NCI-H82 treated with DMSO at 0.1 percent for 48 hours (cell line): ENCODE data around the gene NTN4.
"Not testable (repeated sequence)": the region's sequence is repeated elsewhere in the genome, so short reads cannot be mapped to it uniquely, and the experiment has no call there.

Experiments used
- DNase-seq: peaks from one replicate; lab custom pipeline; 2025; ENCODE audit not compliant: unreplicated experiment; lab: John Stamatoyannopoulos, UW

The NTN4 gene

GRCh38 chr12:95629392-95629791 lies 161.2 kb downstream of the NTN4 start:
- no peak for DNase-seq

DNA sequence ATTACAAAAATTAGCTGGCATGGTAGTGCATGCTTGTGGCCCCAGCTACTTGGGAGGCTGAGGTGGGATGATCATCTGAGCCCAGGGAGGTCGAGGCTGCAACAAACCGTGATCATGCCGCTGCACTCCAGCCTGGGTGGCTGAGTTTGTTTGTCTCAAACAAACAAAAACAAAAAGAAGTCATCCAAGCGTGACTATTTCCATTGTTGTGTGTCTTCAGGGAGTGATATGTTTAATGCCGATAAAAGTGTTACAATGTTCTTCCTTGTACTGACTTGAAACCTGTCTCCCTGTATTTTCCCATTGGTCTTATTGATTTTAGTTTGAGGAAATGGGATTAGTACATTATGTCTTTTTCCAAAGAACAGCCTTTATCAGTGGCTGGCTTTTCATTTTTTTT lies 163.7 kb downstream of the NTN4 start:
- DNase-seq, result no peak

DNA sequence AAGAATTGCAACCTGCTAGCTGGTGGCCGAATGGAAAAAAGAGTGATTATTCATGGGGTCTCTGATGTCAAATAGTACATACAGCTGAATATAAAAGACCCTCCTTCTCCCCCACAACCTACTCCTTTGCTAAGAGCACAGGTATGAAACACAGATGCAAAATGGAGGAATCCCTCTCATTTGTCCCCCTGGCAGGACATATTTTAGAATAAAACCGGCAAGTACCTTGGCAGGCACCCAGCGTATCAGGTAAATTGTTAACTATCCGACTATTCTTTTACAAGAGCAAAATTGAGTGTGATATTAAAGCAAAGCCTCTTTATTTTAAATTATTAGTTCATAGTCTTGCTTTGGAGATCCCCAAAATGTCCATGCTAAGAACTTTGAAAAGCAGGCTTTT lies 165.6 kb downstream of the NTN4 start:
- no peak for DNase-seq

- DNase-seq, result no peak
Observed at GRCh38 chr12:95624589-95624988, 166.0 kb downstream of the NTN4 start.

DNA sequence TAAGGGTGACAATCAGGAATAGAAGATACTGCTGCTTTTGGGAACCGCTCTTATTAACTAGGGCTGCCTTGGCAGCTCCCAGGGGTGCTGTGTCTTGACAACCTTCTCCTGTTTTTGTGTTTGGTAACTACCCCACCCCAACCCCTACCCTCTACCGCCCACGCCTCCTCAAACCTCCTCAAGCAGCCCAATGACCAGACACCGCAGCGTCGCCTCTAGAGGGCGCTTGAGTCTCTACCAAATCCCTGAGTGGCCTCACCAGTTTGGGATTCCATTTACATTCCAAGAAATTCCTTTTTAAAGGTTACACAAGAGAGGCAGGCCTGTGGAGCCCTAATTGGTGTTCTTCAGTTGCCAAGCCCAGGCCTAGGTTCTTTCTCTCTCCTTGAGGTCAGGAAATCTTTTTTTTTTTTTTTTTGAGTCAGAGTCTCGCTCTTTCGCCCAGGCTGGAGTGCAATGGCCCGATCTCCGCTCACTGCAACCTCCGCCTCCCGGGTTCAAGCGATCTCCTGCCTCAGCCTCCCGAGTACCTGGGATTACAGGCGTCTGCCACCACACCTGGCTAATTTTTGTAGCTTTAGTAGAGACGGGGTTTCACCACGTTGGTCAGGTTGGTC lies 166.9 kb downstream of the NTN4 start:
- DNase-seq, result peak; percentile 23

DNA sequence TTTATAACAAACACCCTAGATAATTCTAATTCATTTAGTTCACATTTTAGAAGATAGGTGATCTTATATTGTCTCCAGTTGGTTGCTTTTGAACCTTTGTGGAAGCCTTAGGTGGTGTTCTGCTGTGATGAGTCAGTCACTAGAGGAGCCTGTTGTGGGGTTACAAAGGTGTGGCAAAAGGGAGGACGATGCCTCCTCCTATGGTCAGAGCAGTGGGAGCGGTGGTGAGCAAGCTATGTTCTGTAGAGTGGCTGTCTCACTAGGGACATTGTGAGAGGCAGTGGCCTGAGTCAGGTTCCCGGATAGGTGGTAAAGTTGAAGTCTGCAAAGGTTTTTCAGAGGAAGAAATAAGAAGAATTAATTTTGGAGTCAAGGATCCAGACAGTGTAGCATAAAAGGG lies 167.7 kb downstream of the NTN4 start:
- no peak for DNase-seq

GRCh38 chr12:95621725-95622124 lies 168.8 kb downstream of the NTN4 start:
- no peak for DNase-seq

- no peak for DNase-seq
Observed at GRCh38 chr12:95620171-95620570, 170.4 kb downstream of the NTN4 start.

DNA sequence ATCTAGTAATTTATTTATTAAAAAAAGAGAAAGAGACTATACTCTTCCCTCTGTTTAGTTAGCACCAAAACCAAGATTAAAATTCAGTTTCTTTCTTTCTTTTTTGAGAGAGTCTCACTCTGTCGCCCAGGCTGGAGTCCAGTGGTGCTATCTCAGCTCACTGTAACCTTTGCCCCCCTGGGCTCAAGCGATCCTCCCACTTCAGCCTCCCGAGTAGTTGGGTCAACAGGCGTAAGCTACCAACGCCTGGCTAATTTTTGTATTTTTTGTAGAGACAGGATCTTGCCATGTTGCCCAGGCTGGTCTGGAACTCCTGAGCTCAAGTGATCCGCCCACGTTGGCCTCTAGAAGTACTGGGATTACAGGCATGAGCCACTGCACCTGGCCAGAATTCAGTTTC lies 174.1 kb downstream of the NTN4 start:
- not testable (repeated sequence) for DNase-seq

GRCh38 chr12:95615749-95616148 lies 174.8 kb downstream of the NTN4 start:
- DNase-seq, result peak; percentile 72

GRCh38 chr12:95614390-95614982 lies 176.1 kb downstream of the NTN4 start:
- no peak for DNase-seq

DNA sequence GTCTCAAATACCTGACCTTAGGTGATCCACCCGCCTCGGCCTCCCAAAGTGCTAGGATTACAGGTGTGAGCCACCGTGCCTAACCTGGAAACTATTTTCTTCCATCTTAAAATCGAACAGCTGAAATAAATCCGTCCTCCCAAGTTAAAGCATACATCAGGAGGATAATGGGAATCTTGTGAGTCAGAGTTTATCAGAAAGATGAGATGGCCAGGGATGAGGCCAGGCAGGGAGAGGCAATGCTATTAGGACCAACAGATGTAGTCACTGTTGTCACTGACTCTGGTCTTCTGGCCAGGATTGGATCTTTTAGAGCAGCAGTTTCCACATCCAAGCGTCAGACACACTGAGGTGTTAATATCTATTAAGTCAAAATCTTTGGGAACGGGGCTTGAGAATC lies 177.5 kb downstream of the NTN4 start:
- no peak for DNase-seq

DNA sequence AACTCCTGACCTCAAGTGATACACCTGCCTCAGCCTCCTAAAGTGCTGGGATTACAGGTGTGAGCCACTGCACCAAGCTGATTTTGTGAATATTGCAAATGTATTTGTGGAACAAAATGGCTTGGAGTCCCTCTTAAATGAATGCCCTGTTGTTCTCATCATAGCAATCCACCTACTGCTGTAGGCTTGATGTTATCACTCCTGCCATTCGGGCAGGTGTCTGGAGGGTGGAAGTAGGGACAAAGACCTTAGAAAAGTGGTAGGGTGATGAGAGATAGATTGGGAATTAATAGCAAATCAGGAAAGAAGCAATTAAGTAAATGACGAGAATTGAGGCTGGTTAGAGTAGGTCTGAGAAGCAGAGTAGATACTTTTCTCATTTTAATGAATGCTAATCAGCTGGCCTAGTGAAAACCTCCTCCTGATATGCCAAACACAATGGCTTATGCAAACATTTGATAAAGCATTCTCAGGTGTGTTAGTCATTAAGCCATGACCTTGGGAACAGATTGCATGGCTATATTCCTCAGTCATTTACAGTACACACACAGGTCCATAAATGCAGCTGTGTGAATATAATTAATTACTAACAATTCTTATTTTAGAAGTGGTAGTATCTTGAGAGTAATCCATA lies 178.8 kb downstream of the NTN4 start:
- no peak for DNase-seq

DNA sequence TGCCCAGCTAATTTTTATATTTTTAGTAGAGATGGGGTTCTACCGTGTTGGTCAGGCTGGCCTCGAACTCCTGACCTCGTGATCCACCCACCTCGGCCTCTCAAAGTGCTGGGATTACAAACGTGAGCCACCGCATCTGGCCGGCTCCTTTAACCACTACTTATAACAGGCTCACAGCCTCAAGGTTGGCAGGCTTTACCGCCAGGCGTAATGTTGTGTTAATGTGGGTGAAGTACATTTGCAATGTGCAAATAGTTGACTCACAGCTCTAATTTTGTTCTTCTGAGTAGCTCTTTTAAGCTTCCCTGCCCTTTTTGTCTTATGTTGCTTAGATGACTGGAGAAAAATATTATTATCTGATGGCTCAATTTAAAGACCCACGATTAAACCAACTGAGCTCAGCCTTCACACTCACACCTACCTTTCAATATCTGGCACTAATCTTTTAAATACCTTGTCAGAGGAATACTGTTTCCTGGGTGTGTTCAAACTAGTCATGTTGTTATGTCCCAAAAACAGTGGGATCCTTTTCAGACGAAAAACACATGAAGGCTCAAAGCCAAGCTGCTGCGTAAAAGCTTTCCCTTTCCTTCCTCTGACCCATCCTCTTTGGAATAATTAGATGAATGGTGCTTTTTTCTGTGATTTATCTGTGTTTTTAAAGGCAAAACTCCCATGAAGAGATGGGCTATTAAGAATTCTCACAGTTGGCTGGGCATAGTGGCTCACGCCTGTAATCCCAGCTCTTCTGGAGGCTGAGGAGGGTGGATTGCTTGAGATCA lies 182.1 kb downstream of the NTN4 start:
- DNase-seq, result no peak
